Measurements from ENCODE around the gene RNF212.
A peak's percentile ranks its signal among the peaks of the same experiment; 100 is the strongest.

The RNF212 gene

GRCh38 chr4:1042352-1043055 is 70.9 kb downstream of the RNF212 start:
- Histone ChIP-seq H3K9ac (ENCODE audit: low read depth, low read length) (no peak overlapping the region), H3K4me1 (ENCODE audit: control insufficient read depth, insufficient read depth, low read length) (peaks cover 3% of the 10 kb centered on the region), H3K27me3 (ENCODE audit: control insufficient read depth, insufficient read depth, low read length) (peaks cover 9% of the 10 kb centered on the region), H3K4me3 (ENCODE audit: low read depth, low read length) (no peak overlapping the region), H3K9me3 (ENCODE audit: control insufficient read depth, insufficient read depth, low read length) (no peaks in the 10 kb centered on the region), H3K36me3 (ENCODE audit: control insufficient read depth, insufficient read depth, low read length) (no peaks in the 10 kb centered on the region)

- no peaks in the 10 kb centered on the region for H3K9me3 ChIP-seq (ENCODE audit: control insufficient read depth, insufficient read depth, low read length)
- peaks cover 3% of the 10 kb centered on the region for H3K4me1 ChIP-seq (ENCODE audit: control insufficient read depth, insufficient read depth, low read length)
- H3K36me3 ChIP-seq (ENCODE audit: control insufficient read depth, insufficient read depth, low read length), result no peaks in the 10 kb centered on the region
- peak overlapping the region; percentile 16 for H3K9ac ChIP-seq (ENCODE audit: low read depth, low read length)
- peaks cover 8% of the 10 kb centered on the region for H3K27me3 ChIP-seq (ENCODE audit: control insufficient read depth, insufficient read depth, low read length)
- no peak overlapping the region for H3K4me3 ChIP-seq (ENCODE audit: low read depth, low read length)
Measured at GRCh38 chr4:1041936-1042330, 71.4 kb downstream of the RNF212 start.

GRCh38 chr4:1041147-1041935 is 72.0 kb downstream of the RNF212 start:
- no peak overlapping the region for H3K4me3 ChIP-seq (ENCODE audit: low read depth, low read length)
- H3K4me1 ChIP-seq (ENCODE audit: control insufficient read depth, insufficient read depth, low read length), result peaks cover 3% of the 10 kb centered on the region
- peaks cover 7% of the 10 kb centered on the region for H3K27me3 ChIP-seq (ENCODE audit: control insufficient read depth, insufficient read depth, low read length)
- no peaks in the 10 kb centered on the region for H3K36me3 ChIP-seq (ENCODE audit: control insufficient read depth, insufficient read depth, low read length)
- peak overlapping the region; percentile 16 for H3K9ac ChIP-seq (ENCODE audit: low read depth, low read length)
- H3K9me3 ChIP-seq (ENCODE audit: control insufficient read depth, insufficient read depth, low read length), result no peaks in the 10 kb centered on the region

GRCh38 chr4:1040344-1041146 is 72.8 kb downstream of the RNF212 start:
- Histone ChIP-seq H3K9ac (ENCODE audit: low read depth, low read length) (no peak overlapping the region), H3K4me1 (ENCODE audit: control insufficient read depth, insufficient read depth, low read length) (peaks cover 3% of the 10 kb centered on the region), H3K9me3 (ENCODE audit: control insufficient read depth, insufficient read depth, low read length) (no peaks in the 10 kb centered on the region), H3K27me3 (ENCODE audit: control insufficient read depth, insufficient read depth, low read length) (peaks cover 7% of the 10 kb centered on the region), H3K4me3 (ENCODE audit: low read depth, low read length) (peak overlapping the region; percentile 2), H3K36me3 (ENCODE audit: control insufficient read depth, insufficient read depth, low read length) (no peaks in the 10 kb centered on the region)

GRCh38 chr4:1039493-1040343 is 73.6 kb downstream of the RNF212 start:
- Histone ChIP-seq H3K4me3 (ENCODE audit: low read depth, low read length) (peak overlapping the region; percentile 2), H3K9me3 (ENCODE audit: control insufficient read depth, insufficient read depth, low read length) (no peaks in the 10 kb centered on the region), H3K36me3 (ENCODE audit: control insufficient read depth, insufficient read depth, low read length) (no peaks in the 10 kb centered on the region), H3K4me1 (ENCODE audit: control insufficient read depth, insufficient read depth, low read length) (peaks cover 3% of the 10 kb centered on the region), H3K27me3 (ENCODE audit: control insufficient read depth, insufficient read depth, low read length) (peaks cover 4% of the 10 kb centered on the region), H3K9ac (ENCODE audit: low read depth, low read length) (no peak overlapping the region)

- no peaks in the 10 kb centered on the region for H3K27me3 ChIP-seq (ENCODE audit: control insufficient read depth, insufficient read depth, low read length)
- no peaks in the 10 kb centered on the region for H3K9me3 ChIP-seq (ENCODE audit: control insufficient read depth, insufficient read depth, low read length)
- H3K4me1 ChIP-seq (ENCODE audit: control insufficient read depth, insufficient read depth, low read length), result peaks cover 3% of the 10 kb centered on the region
- H3K4me3 ChIP-seq (ENCODE audit: low read depth, low read length), result no peak overlapping the region
- H3K36me3 ChIP-seq (ENCODE audit: control insufficient read depth, insufficient read depth, low read length), result no peaks in the 10 kb centered on the region
- H3K9ac ChIP-seq (ENCODE audit: low read depth, low read length), result no peak overlapping the region
Measured at GRCh38 chr4:1038948-1039492, 74.3 kb downstream of the RNF212 start.

- Histone ChIP-seq H3K9me3 (ENCODE audit: control insufficient read depth, insufficient read depth, low read length) (no peaks in the 10 kb centered on the region), H3K4me1 (ENCODE audit: control insufficient read depth, insufficient read depth, low read length) (peaks cover 3% of the 10 kb centered on the region), H3K27me3 (ENCODE audit: control insufficient read depth, insufficient read depth, low read length) (no peaks in the 10 kb centered on the region), H3K4me3 (ENCODE audit: low read depth, low read length) (no peak overlapping the region), H3K9ac (ENCODE audit: low read depth, low read length) (no peak overlapping the region), H3K36me3 (ENCODE audit: control insufficient read depth, insufficient read depth, low read length) (no peaks in the 10 kb centered on the region)
Measured at GRCh38 chr4:1036976-1037810, 76.2 kb downstream of the RNF212 start.

GRCh38 chr4:1036095-1036494 is 77.3 kb downstream of the RNF212 start:
- no peak overlapping the region for H3K9ac ChIP-seq (ENCODE audit: low read depth, low read length)
- no peaks in the 10 kb centered on the region for H3K9me3 ChIP-seq (ENCODE audit: control insufficient read depth, insufficient read depth, low read length)
- no peaks in the 10 kb centered on the region for H3K27me3 ChIP-seq (ENCODE audit: control insufficient read depth, insufficient read depth, low read length)
- no peaks in the 10 kb centered on the region for H3K4me1 ChIP-seq (ENCODE audit: control insufficient read depth, insufficient read depth, low read length)
- no peak overlapping the region for H3K4me3 ChIP-seq (ENCODE audit: low read depth, low read length)
- H3K36me3 ChIP-seq (ENCODE audit: control insufficient read depth, insufficient read depth, low read length), result no peaks in the 10 kb centered on the region

GRCh38 chr4:1035510-1035909 is 77.9 kb downstream of the RNF212 start:
- Histone ChIP-seq H3K9ac (ENCODE audit: low read depth, low read length) (no peak overlapping the region), H3K4me3 (ENCODE audit: low read depth, low read length) (no peak overlapping the region)

GRCh38 chr4:1033840-1034551 is 79.4 kb downstream of the RNF212 start:
- H3K27me3 ChIP-seq (ENCODE audit: control insufficient read depth, insufficient read depth, low read length), result no peaks in the 10 kb centered on the region

More at GRCh38 chr4:1035510-1035909, 77.9 kb downstream of the RNF212 start:
- Histone ChIP-seq H3K4me1 (ENCODE audit: control insufficient read depth, insufficient read depth, low read length) (no peaks in the 10 kb centered on the region), H3K9me3 (ENCODE audit: control insufficient read depth, insufficient read depth, low read length) (no peaks in the 10 kb centered on the region), H3K27me3 (ENCODE audit: control insufficient read depth, insufficient read depth, low read length) (no peaks in the 10 kb centered on the region), H3K36me3 (ENCODE audit: control insufficient read depth, insufficient read depth, low read length) (no peaks in the 10 kb centered on the region)

More at GRCh38 chr4:1033840-1034551, 79.4 kb downstream of the RNF212 start:
- no peaks in the 10 kb centered on the region for H3K9me3 ChIP-seq (ENCODE audit: control insufficient read depth, insufficient read depth, low read length)
- no peak overlapping the region for H3K9ac ChIP-seq (ENCODE audit: low read depth, low read length)
- no peaks in the 10 kb centered on the region for H3K36me3 ChIP-seq (ENCODE audit: control insufficient read depth, insufficient read depth, low read length)
- H3K4me3 ChIP-seq (ENCODE audit: low read depth, low read length), result no peak overlapping the region
- H3K4me1 ChIP-seq (ENCODE audit: control insufficient read depth, insufficient read depth, low read length), result no peaks in the 10 kb centered on the region
